ENCODE measurements around the gene LRRK1.

The LRRK1 gene

GRCh38 chr15:101108791-101109190 lies 189.6 kb downstream of the LRRK1 start:
- Histone ChIP-seq H3K9ac (ENCODE audit: low read depth in 1 of 2, low read length in 2 of 2) (no peak overlapping the region), H3K9me3 (ENCODE audit: control insufficient read depth in 1 of 2, low read length in 2 of 2) (no peaks in the 10 kb centered on the region), H3K4me1 (ENCODE audit: control insufficient read depth in 1 of 2, insufficient read depth in 2 of 2, low read length in 2 of 2) (no peaks in the 10 kb centered on the region), H3K27me3 (ENCODE audit: control insufficient read depth in 1 of 2, insufficient read depth in 2 of 2, low read length in 2 of 2) (no peaks in the 10 kb centered on the region), H3K4me3 (ENCODE audit: low read depth in 1 of 2, low read length in 2 of 2) (no peak overlapping the region), H3K27ac (ENCODE audit: low read depth, low read length) (no peak overlapping the region), H3K36me3 (ENCODE audit: control insufficient read depth in 1 of 2, insufficient read depth in 2 of 2, low read length in 2 of 2) (no peaks in the 10 kb centered on the region)

GRCh38 chr15:101110681-101111569 lies 191.8 kb downstream of the LRRK1 start:
- H3K4me3 ChIP-seq (ENCODE audit: low read depth in 1 of 2, low read length in 2 of 2) = no peak overlapping the region
- no peaks in the 10 kb centered on the region for H3K27me3 ChIP-seq (ENCODE audit: control insufficient read depth in 1 of 2, insufficient read depth in 2 of 2, low read length in 2 of 2)
- no peak overlapping the region for H3K27ac ChIP-seq (ENCODE audit: low read depth, low read length)
- no peak overlapping the region for H3K9ac ChIP-seq (ENCODE audit: low read depth in 1 of 2, low read length in 2 of 2)
- peaks cover 0 to 3% of the 10 kb centered on the region in 2 donors for H3K4me1 ChIP-seq (ENCODE audit: control insufficient read depth in 1 of 2, insufficient read depth in 2 of 2, low read length in 2 of 2)
- H3K9me3 ChIP-seq (ENCODE audit: control insufficient read depth in 1 of 2, low read length in 2 of 2) = no peaks in the 10 kb centered on the region
- no peaks in the 10 kb centered on the region for H3K36me3 ChIP-seq (ENCODE audit: control insufficient read depth in 1 of 2, insufficient read depth in 2 of 2, low read length in 2 of 2)

- no peak overlapping the region for H3K27ac ChIP-seq (ENCODE audit: low read depth, low read length)
- no peaks in the 10 kb centered on the region for H3K36me3 ChIP-seq (ENCODE audit: control insufficient read depth in 1 of 2, insufficient read depth in 2 of 2, low read length in 2 of 2)
- no peaks in the 10 kb centered on the region for H3K9me3 ChIP-seq (ENCODE audit: control insufficient read depth in 1 of 2, low read length in 2 of 2)
- H3K4me1 ChIP-seq (ENCODE audit: control insufficient read depth in 1 of 2, insufficient read depth in 2 of 2, low read length in 2 of 2) = peaks cover 0 to 11% of the 10 kb centered on the region in 2 donors
- H3K4me3 ChIP-seq (ENCODE audit: low read depth in 1 of 2, low read length in 2 of 2) = no peak overlapping the region
- H3K27me3 ChIP-seq (ENCODE audit: control insufficient read depth in 1 of 2, insufficient read depth in 2 of 2, low read length in 2 of 2) = no peaks in the 10 kb centered on the region
- H3K9ac ChIP-seq (ENCODE audit: low read depth in 1 of 2, low read length in 2 of 2) = no peak overlapping the region
These were observed 192.6 kb downstream of the LRRK1 start for GRCh38 chr15:101111570-101112262.

GRCh38 chr15:101112336-101113113 lies 193.4 kb downstream of the LRRK1 start:
- Histone ChIP-seq H3K27ac (ENCODE audit: low read depth, low read length) (no peak overlapping the region), H3K4me3 (ENCODE audit: low read depth in 1 of 2, low read length in 2 of 2) (no peak overlapping the region), H3K4me1 (ENCODE audit: control insufficient read depth in 1 of 2, insufficient read depth in 2 of 2, low read length in 2 of 2) (peaks cover 0 to 13% of the 10 kb centered on the region in 2 donors), H3K9ac (ENCODE audit: low read depth in 1 of 2, low read length in 2 of 2) (no peak overlapping the region), H3K9me3 (ENCODE audit: control insufficient read depth in 1 of 2, low read length in 2 of 2) (no peaks in the 10 kb centered on the region), H3K27me3 (ENCODE audit: control insufficient read depth in 1 of 2, insufficient read depth in 2 of 2, low read length in 2 of 2) (no peaks in the 10 kb centered on the region), H3K36me3 (ENCODE audit: control insufficient read depth in 1 of 2, insufficient read depth in 2 of 2, low read length in 2 of 2) (no peaks in the 10 kb centered on the region)

GRCh38 chr15:101113114-101114005 lies 194.2 kb downstream of the LRRK1 start:
- no peaks in the 10 kb centered on the region for H3K9me3 ChIP-seq (ENCODE audit: control insufficient read depth in 1 of 2, low read length in 2 of 2)
- peaks cover 0 to 13% of the 10 kb centered on the region in 2 donors for H3K4me1 ChIP-seq (ENCODE audit: control insufficient read depth in 1 of 2, insufficient read depth in 2 of 2, low read length in 2 of 2)
- no peaks in the 10 kb centered on the region for H3K27me3 ChIP-seq (ENCODE audit: control insufficient read depth in 1 of 2, insufficient read depth in 2 of 2, low read length in 2 of 2)
- H3K4me3 ChIP-seq (ENCODE audit: low read depth in 1 of 2, low read length in 2 of 2) = no peak overlapping the region
- no peak overlapping the region for H3K9ac ChIP-seq (ENCODE audit: low read depth in 1 of 2, low read length in 2 of 2)
- H3K27ac ChIP-seq (ENCODE audit: low read depth, low read length) = no peak overlapping the region
- H3K36me3 ChIP-seq (ENCODE audit: control insufficient read depth in 1 of 2, insufficient read depth in 2 of 2, low read length in 2 of 2) = no peaks in the 10 kb centered on the region

GRCh38 chr15:101114166-101114565 lies 195.0 kb downstream of the LRRK1 start:
- no peaks in the 10 kb centered on the region for H3K9me3 ChIP-seq (ENCODE audit: control insufficient read depth in 1 of 2, low read length in 2 of 2)
- H3K27me3 ChIP-seq (ENCODE audit: control insufficient read depth in 1 of 2, insufficient read depth in 2 of 2, low read length in 2 of 2) = no peaks in the 10 kb centered on the region
- no peaks in the 10 kb centered on the region for H3K36me3 ChIP-seq (ENCODE audit: control insufficient read depth in 1 of 2, insufficient read depth in 2 of 2, low read length in 2 of 2)
- no peak overlapping the region for H3K4me3 ChIP-seq (ENCODE audit: low read depth in 1 of 2, low read length in 2 of 2)
- H3K27ac ChIP-seq (ENCODE audit: low read depth, low read length) = no peak overlapping the region
- no peak overlapping the region for H3K9ac ChIP-seq (ENCODE audit: low read depth in 1 of 2, low read length in 2 of 2)
- H3K4me1 ChIP-seq (ENCODE audit: control insufficient read depth in 1 of 2, insufficient read depth in 2 of 2, low read length in 2 of 2) = peaks cover 0 to 13% of the 10 kb centered on the region in 2 donors

- Histone ChIP-seq H3K9me3 (ENCODE audit: control insufficient read depth in 1 of 2, low read length in 2 of 2) (no peaks in the 10 kb centered on the region), H3K27me3 (ENCODE audit: control insufficient read depth in 1 of 2, insufficient read depth in 2 of 2, low read length in 2 of 2) (no peaks in the 10 kb centered on the region), H3K4me1 (ENCODE audit: control insufficient read depth in 1 of 2, insufficient read depth in 2 of 2, low read length in 2 of 2) (peaks cover 0 to 13% of the 10 kb centered on the region in 2 donors), H3K27ac (ENCODE audit: low read depth, low read length) (no peak overlapping the region), H3K4me3 (ENCODE audit: low read depth in 1 of 2, low read length in 2 of 2) (no peak overlapping the region), H3K36me3 (ENCODE audit: control insufficient read depth in 1 of 2, insufficient read depth in 2 of 2, low read length in 2 of 2) (no peaks in the 10 kb centered on the region), H3K9ac (ENCODE audit: low read depth in 1 of 2, low read length in 2 of 2) (no peak overlapping the region)
These were observed 195.5 kb downstream of the LRRK1 start for GRCh38 chr15:101114610-101115009.

- H3K27me3 ChIP-seq (ENCODE audit: control insufficient read depth in 1 of 2, insufficient read depth in 2 of 2, low read length in 2 of 2) = no peaks in the 10 kb centered on the region
- H3K9me3 ChIP-seq (ENCODE audit: control insufficient read depth in 1 of 2, low read length in 2 of 2) = no peaks in the 10 kb centered on the region
- no peak overlapping the region for H3K4me3 ChIP-seq (ENCODE audit: low read depth in 1 of 2, low read length in 2 of 2)
- peaks cover 0 to 13% of the 10 kb centered on the region in 2 donors for H3K4me1 ChIP-seq (ENCODE audit: control insufficient read depth in 1 of 2, insufficient read depth in 2 of 2, low read length in 2 of 2)
- no peaks in the 10 kb centered on the region for H3K36me3 ChIP-seq (ENCODE audit: control insufficient read depth in 1 of 2, insufficient read depth in 2 of 2, low read length in 2 of 2)
- no peak overlapping the region for H3K27ac ChIP-seq (ENCODE audit: low read depth, low read length)
- no peak overlapping the region for H3K9ac ChIP-seq (ENCODE audit: low read depth in 1 of 2, low read length in 2 of 2)
These were observed 196.2 kb downstream of the LRRK1 start for GRCh38 chr15:101115393-101115785.

GRCh38 chr15:101115786-101116680 lies 196.9 kb downstream of the LRRK1 start:
- Histone ChIP-seq H3K9ac (ENCODE audit: low read depth in 1 of 2, low read length in 2 of 2) (no peak overlapping the region), H3K27me3 (ENCODE audit: control insufficient read depth in 1 of 2, insufficient read depth in 2 of 2, low read length in 2 of 2) (no peaks in the 10 kb centered on the region), H3K27ac (ENCODE audit: low read depth, low read length) (no peak overlapping the region), H3K4me3 (ENCODE audit: low read depth in 1 of 2, low read length in 2 of 2) (no peak overlapping the region), H3K9me3 (ENCODE audit: control insufficient read depth in 1 of 2, low read length in 2 of 2) (no peaks in the 10 kb centered on the region), H3K4me1 (ENCODE audit: control insufficient read depth in 1 of 2, insufficient read depth in 2 of 2, low read length in 2 of 2) (peaks cover 4 to 13% of the 10 kb centered on the region in 2 donors), H3K36me3 (ENCODE audit: control insufficient read depth in 1 of 2, insufficient read depth in 2 of 2, low read length in 2 of 2) (no peaks in the 10 kb centered on the region)

Measured in duodenal mucosa (tissue), 2 donors.